HS-27A (cell line): ENCODE data around the gene ANKRD11.
"Not testable (repeated sequence)": the region's sequence is repeated elsewhere in the genome, so short reads cannot be mapped to it uniquely, and the experiment has no call there.

Source experiments
- DNase-seq: peaks from one replicate; pipeline ENCODE4 v3.0.0-alpha.2; 2012; ENCODE audit warnings: low read depth, missing footprints

ANKRD11 gene

GRCh38 chr16:89402962-89403361 is 87.4 kb downstream of the ANKRD11 start:
- DNase-seq = no peak

GRCh38 chr16:89401641-89402445 is 88.5 kb downstream of the ANKRD11 start:
- DNase-seq = no peak

DNA sequence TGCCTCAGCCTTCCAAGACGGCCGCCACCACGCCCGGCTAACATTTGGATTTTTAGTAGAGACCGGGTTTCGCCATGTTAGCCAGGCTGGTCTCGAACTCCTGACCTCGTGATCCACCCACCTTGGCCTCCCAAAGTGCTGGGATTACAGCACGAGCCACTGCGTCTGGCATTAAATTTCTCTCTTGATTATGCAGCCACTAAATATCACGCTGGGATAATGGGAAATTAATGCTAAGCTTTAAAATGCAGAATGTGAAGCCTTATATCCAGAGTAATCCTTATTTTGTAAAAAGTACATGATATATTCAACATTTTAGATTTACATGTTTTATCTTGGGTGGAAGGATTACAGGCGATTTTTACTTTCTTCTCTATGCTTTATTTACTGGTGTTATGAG is 89.2 kb downstream of the ANKRD11 start:
- no peak for DNase-seq

DNA sequence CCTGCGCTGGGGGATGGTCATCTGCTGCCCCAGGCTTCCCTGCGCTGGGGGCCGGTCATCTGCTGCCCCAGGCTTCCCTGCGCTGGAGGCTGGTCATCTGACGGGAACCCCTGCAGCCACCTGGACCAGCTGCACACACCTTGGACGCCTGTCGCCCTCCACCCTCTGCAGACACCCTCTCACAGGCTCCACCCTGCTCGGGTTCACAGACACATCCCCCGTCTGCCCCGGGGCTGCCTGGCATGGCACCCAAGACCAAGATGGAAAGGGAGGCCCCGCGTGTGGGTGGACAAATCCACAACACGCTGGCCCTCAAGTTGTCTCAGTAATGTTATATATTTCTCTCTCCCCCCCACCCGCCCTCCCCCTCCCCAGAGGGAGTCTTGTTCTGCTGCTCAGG is 89.6 kb downstream of the ANKRD11 start:
- no peak for DNase-seq

DNA sequence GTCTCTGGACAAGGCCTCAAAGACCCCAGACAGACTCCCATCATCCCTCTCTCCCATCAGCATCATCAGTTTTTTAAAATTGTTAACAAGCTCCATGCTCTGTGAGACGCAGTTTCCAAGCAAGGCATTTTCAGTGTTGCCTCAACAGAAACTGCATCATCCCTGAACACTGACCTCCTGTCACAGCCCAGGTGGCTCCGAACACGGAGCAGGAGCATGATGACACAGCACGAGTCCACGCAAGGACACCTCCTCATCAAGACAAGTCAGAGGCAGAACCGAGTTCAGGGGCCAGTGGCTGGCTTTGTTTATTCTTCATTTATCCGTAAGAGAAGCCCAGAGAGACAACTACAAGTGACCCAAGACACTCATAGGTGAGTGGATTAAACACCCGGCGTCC is 91.4 kb downstream of the ANKRD11 start:
- DNase-seq = no peak

GRCh38 chr16:89397331-89397861 is 93.0 kb downstream of the ANKRD11 start:
- no peak for DNase-seq

GRCh38 chr16:89396156-89396555 is 94.2 kb downstream of the ANKRD11 start:
- no peak for DNase-seq

DNA sequence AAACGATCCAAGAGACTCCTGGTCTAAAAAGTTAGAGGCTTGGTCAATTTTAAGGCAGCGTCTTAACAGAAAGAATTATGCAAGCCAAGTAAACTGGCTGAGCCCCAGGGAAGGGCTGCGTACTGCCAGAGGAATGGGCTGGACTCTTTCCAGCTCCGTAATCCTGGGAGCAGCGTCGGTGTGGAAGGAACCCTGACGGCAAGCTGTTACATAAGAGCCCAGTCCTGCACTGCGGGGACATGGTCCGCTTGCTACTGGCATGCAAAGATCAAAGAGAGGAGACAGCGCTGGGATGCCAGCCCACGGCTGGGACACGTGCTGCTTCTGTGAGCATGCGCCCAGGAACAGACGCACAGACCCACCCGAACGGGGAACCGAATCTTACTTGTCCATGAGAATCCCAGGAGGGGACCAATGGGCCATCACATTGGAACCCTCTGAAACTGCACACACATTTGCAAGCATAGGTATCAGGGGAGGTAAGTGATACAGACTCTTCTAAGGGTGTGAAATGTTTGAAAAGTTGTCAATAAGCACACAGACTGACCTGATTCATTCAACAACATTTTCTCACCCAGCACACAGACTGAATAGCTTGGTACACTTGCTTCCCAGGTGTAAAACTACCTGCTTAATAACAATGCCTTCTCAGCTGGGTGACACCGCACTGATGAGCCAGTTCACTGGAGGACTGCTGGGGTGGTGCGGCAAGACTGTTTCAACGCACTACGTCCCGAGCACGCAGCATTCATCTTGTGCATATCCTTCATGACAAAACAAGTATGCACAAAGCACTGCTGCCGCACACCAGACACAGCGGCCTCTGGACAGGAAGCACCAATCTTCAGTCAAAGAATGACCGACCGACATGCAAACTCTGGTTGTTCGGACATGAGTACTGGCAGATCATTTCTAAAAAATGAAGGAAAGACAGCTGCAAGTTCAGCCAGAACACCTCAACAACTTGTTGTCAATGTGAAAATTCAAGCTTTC is 94.9 kb downstream of the ANKRD11 start:
- DNase-seq = peak; percentile 88

GRCh38 chr16:89393738-89394406 is 96.5 kb downstream of the ANKRD11 start:
- no peak for DNase-seq

GRCh38 chr16:89392881-89393737 is 97.3 kb downstream of the ANKRD11 start:
- DNase-seq = no peak

- DNase-seq = not testable (repeated sequence)
Observed at GRCh38 chr16:89390224-89390583, 100.2 kb downstream of the ANKRD11 start.

DNA sequence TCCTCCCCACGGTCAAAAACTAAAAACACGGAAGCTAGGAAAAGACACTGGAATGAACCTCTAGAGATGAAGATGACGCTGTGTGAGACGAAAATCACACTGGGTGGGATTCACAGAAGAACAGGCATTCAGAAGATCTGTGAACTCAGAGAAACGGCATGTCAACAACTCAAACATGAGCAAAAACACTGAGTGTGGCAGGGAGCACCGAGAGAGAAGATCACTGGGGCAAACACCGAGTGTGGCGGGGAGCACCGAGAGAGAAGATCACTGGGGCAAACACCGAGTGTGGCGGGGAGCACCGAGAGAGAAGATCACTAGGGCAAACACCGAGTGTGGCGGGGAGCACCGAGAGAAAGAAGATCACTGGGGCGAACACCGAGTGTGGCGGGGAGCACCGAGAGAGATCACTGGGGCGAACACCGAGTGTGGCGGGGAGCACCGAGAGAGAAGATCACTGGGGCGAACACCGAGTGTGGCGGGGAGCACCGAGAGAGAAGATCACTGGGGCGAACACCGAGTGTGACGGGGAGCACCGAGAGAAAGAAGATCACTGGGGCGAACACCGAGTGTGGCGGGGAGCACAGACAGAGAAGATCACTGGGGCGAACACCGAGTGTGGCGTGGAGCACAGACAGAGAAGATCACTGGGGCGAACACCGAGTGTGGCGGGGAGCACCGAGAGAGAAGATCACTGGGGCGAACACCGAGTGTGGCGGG is 100.7 kb downstream of the ANKRD11 start:
- DNase-seq = not testable (repeated sequence)

- DNase-seq = no peak
Observed at GRCh38 chr16:89388536-89388935, 101.8 kb downstream of the ANKRD11 start.

GRCh38 chr16:89386306-89387185 is 103.8 kb downstream of the ANKRD11 start:
- DNase-seq = no peak

DNA sequence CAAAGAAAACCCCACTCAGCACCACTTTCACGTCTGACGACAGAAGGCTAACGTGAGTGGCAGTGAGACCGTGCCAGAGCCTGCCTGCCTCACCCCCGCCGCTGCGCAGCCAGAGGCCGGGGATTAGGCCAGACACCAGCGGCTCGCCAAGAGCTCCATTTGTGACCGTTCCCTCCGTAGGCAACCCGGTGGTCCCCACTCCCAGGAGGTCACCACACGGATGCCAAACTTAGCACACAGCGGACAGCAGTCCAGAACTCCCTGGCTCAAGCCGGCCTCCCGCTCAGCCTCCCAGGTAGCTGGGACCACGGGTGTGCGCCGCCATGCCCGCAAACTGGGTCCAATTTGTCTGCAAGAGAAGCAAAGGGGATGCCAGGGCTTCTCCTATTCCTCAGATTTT is 104.6 kb downstream of the ANKRD11 start:
- no peak for DNase-seq

- DNase-seq = no peak
Observed at GRCh38 chr16:89384282-89384681, 106.1 kb downstream of the ANKRD11 start.

- no peak for DNase-seq
Observed at GRCh38 chr16:89383095-89384003, 107.0 kb downstream of the ANKRD11 start.

- not testable (repeated sequence) for DNase-seq
Observed at GRCh38 chr16:89382555-89382954, 107.8 kb downstream of the ANKRD11 start.
